ENCODE results near the gene ARHGDIG. TPM values are rescaled to one million over a fixed set of nuclear protein-coding genes. Genes with fewer than 3 reads are reported as not detected.

ARHGDIG gene
- total and polyA plus RNA-seq, 2 experiments from 2014 or later = 0.78 to 1.0 TPM

DNA sequence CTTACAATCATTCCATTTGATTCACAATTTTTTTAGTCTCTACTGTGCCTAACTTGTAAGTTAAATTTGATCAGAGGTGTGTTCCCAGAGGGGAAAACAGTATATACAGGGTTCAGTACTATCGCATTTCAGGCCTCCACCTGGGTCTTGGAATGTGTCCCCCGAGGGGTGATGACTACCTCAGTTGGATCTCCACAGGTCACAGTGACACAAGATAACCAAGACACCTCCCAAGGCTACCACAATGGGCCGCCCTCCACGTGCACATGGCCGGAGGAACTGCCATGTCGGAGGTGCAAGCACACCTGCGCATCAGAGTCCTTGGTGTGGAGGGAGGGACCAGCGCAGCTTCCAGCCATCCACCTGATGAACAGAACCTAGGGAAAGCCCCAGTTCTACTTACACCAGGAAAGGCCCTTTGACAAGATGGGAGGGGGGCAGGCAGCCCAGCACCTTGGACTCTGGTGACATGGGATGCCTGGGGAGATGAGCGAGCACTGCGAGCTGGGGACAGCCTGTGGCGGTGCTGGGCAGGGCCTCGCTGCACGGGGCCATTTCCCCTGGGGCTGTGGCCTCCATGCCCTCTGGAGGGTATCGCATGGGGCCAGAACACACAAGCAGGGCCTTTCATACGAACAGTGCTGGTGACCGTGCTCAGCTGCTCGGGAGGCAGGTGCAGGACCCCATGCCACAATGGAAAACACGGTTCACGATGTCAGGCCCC, 36.5 kb downstream of the ARHGDIG start:
- H3K36me3 ChIP-seq (ENCODE audit: insufficient read depth) = no peaks in the 10 kb centered on the region
- no peak overlapping the region for H3K4me3 Mint-ChIP-seq
- ATAC-seq (no peak), DNase-seq (ENCODE audit: low spot score) (no peak)
- H2AFZ ChIP-seq = no peak overlapping the region
- no peak overlapping the region for H3K27ac Mint-ChIP-seq
- no peaks in the 10 kb centered on the region for H3K27me3 ChIP-seq (ENCODE audit: insufficient read depth)
- peaks cover 73% of the 10 kb centered on the region for H3K79me2 ChIP-seq (replicated peaks; ENCODE audit: insufficient read depth)
- H3F3A ChIP-seq (replicated peaks; ENCODE audit: low read depth) = peaks cover 5% of the 10 kb centered on the region
- peaks cover 3% of the 10 kb centered on the region; the same call in 1 of the 2 replicates for H3K4me1 ChIP-seq (ENCODE audit: insufficient read depth)
- peaks cover 31% of the 10 kb centered on the region for H3K36me3 Mint-ChIP-seq (ENCODE audit: low read depth)
- TF ChIP-seq NANOG (IDR thresholded peaks at IDR 0.05; ENCODE audit: borderline replicate concordance) (no peak), EZH2phosphoT487 (IDR thresholded peaks at IDR 0.05; ENCODE audit: unreplicated experiment) (no peak), JUNB (IDR thresholded peaks at IDR 0.05; ENCODE audit: unreplicated experiment) (no peak), REST (IDR thresholded peaks at IDR 0.05; ENCODE audit: unreplicated experiment) (no peak), CTCF (conservative IDR thresholded peaks at IDR 0.05; ENCODE audit: low read depth in 2 of 2) (no peak), CREB1 (CRISPR knock-in tag; IDR thresholded peaks at IDR 0.05; ENCODE audit: low read depth) (no peak), ZNF114 (CRISPR knock-in tag; IDR thresholded peaks at IDR 0.05) (no peak), POLR2AphosphoS5 (IDR thresholded peaks at IDR 0.05; ENCODE audit: low read depth) (no peak), ZNF331 (CRISPR knock-in tag; IDR thresholded peaks at IDR 0.05; ENCODE audit: low read depth) (no peak), EZH2 (IDR thresholded peaks at IDR 0.05; ENCODE audit: low read depth, unreplicated experiment) (no peak), STAT1 (IDR thresholded peaks at IDR 0.05; ENCODE audit: unreplicated experiment) (no peak)
- TF ChIP-seq, protein P1, sequence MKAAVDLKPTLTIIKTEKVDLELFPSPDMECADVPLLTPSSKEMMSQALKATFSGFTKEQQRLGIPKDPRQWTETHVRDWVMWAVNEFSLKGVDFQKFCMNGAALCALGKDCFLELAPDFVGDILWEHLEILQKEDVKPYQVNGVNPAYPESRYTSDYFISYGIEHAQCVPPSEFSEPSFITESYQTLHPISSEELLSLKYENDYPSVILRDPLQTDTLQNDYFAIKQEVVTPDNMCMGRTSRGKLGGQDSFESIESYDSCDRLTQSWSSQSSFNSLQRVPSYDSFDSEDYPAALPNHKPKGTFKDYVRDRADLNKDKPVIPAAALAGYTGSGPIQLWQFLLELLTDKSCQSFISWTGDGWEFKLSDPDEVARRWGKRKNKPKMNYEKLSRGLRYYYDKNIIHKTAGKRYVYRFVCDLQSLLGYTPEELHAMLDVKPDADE (IDR thresholded peaks at IDR 0.05) = no peak
- TF ChIP-seq, protein P2, sequence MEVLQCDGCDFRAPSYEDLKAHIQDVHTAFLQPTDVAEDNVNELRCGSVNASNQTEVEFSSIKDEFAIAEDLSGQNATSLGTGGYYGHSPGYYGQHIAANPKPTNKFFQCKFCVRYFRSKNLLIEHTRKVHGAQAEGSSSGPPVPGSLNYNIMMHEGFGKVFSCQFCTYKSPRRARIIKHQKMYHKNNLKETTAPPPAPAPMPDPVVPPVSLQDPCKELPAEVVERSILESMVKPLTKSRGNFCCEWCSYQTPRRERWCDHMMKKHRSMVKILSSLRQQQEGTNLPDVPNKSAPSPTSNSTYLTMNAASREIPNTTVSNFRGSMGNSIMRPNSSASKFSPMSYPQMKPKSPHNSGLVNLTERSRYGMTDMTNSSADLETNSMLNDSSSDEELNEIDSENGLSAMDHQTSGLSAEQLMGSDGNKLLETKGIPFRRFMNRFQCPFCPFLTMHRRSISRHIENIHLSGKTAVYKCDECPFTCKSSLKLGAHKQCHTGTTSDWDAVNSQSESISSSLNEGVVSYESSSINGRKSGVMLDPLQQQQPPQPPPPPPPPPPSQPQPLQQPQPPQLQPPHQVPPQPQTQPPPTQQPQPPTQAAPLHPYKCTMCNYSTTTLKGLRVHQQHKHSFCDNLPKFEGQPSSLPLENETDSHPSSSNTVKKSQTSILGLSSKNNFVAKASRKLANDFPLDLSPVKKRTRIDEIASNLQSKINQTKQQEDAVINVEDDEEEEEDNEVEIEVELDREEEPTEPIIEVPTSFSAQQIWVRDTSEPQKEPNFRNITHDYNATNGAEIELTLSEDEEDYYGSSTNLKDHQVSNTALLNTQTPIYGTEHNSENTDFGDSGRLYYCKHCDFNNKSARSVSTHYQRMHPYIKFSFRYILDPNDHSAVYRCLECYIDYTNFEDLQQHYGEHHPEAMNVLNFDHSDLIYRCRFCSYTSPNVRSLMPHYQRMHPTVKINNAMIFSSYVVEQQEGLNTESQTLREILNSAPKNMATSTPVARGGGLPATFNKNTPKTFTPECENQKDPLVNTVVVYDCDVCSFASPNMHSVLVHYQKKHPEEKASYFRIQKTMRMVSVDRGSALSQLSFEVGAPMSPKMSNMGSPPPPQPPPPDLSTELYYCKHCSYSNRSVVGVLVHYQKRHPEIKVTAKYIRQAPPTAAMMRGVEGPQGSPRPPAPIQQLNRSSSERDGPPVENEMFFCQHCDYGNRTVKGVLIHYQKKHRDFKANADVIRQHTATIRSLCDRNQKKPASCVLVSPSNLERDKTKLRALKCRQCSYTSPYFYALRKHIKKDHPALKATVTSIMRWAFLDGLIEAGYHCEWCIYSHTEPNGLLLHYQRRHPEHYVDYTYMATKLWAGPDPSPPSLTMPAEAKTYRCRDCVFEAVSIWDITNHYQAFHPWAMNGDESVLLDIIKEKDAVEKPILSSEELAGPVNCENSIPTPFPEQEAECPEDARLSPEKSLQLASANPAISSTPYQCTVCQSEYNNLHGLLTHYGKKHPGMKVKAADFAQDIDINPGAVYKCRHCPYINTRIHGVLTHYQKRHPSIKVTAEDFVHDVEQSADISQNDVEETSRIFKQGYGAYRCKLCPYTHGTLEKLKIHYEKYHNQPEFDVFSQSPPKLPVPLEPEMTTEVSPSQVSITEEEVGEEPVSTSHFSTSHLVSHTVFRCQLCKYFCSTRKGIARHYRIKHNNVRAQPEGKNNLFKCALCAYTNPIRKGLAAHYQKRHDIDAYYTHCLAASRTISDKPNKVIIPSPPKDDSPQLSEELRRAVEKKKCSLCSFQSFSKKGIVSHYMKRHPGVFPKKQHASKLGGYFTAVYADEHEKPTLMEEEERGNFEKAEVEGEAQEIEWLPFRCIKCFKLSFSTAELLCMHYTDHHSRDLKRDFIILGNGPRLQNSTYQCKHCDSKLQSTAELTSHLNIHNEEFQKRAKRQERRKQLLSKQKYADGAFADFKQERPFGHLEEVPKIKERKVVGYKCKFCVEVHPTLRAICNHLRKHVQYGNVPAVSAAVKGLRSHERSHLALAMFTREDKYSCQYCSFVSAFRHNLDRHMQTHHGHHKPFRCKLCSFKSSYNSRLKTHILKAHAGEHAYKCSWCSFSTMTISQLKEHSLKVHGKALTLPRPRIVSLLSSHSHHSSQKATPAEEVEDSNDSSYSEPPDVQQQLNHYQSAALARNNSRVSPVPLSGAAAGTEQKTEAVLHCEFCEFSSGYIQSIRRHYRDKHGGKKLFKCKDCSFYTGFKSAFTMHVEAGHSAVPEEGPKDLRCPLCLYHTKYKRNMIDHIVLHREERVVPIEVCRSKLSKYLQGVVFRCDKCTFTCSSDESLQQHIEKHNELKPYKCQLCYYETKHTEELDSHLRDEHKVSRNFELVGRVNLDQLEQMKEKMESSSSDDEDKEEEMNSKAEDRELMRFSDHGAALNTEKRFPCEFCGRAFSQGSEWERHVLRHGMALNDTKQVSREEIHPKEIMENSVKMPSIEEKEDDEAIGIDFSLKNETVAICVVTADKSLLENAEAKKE (CRISPR knock-in tag; IDR thresholded peaks at IDR 0.05) = no peak
- no peak overlapping the region for H3K4me2 ChIP-seq
- H3K9me2 ChIP-seq (ENCODE audit: insufficient read depth) = no peaks in the 10 kb centered on the region
- peaks cover 56% of the 10 kb centered on the region; the same call in 1 of the 2 replicates for H4K20me1 ChIP-seq (replicated peaks; ENCODE audit: insufficient read depth)
- H3K27me3 Mint-ChIP-seq (ENCODE audit: insufficient read depth, low read depth, poor library complexity) = peaks cover 7% of the 10 kb centered on the region
- H3K9me3 Mint-ChIP-seq = no peaks in the 10 kb centered on the region
- H3K4me3 ChIP-seq = no peak overlapping the region
- no peak overlapping the region for H3K27ac ChIP-seq (ENCODE audit: low read depth)
- peaks cover 23% of the 10 kb centered on the region for H3K4me1 Mint-ChIP-seq

Measured in GM23338 (cell line).